ENCODE measurements around the gene CYB5B. TPM values are rescaled to one million over a fixed set of nuclear protein-coding genes. Genes with fewer than 3 reads are reported as not detected.

CYB5B gene
- total and polyA plus RNA-seq, 2 donors (not counting 3 experiments of a cell fraction or from before 2014, with no cell fraction given), result 175 to 176 TPM

DNA sequence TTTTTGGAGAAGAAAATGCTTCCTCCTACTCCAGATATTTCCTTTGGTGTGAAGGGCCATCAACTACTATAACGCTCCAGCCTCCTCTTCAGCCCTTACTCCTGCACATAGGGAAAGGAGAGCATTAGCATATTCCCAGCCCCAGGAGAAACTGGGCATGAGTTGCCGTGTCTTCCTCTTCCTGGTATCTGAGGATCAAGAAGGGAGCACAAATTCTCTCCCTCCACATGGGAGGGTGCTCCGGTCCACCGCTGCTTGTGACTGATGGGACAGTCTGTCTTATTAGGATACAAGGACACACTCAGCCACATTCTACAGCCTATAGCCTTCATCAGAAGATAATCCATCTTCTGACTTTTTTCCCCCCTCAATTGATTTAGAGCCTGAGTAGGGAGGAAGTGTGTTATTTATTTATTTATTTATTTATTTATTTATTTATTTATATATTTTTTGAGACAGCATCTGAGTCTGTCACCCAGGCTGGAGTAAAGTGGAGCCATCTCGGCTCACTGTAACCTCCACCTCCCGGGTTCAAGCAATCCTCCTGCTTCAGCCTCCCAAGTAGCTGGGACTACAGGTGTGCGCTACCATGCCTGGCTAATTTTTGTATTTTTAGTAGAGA is 16.6 kb upstream of the CYB5B start:
- Histone ChIP-seq H3K36me3 (ENCODE audit: control insufficient read depth in 2 of 2, extremely low read depth in 1 of 2, insufficient read depth in 2 of 2, low read length in 2 of 2) (no peaks in the 10 kb centered on the region), H3K79me2 (ENCODE audit: control insufficient read depth, insufficient read depth, low read length) (no peaks in the 10 kb centered on the region), H3K4me3 (replicated peaks in 1 of 3; ENCODE audit: insufficient read depth in 1 of 3, low read depth in 1 of 3, low read length in 3 of 3) (no peak overlapping the region), H4K20me1 (replicated peaks; ENCODE audit: control insufficient read depth, extremely low read depth, insufficient read depth, low read length) (no peaks in the 10 kb centered on the region), H2AFZ (ENCODE audit: low read depth, low read length) (no peak overlapping the region), H3K9me3 (replicated peaks; ENCODE audit: control insufficient read depth, insufficient read depth, low read length) (no peaks in the 10 kb centered on the region), H3K27me3 (ENCODE audit: control insufficient read depth in 2 of 2, insufficient read depth in 2 of 2, low read length in 2 of 2) (no peaks in the 10 kb centered on the region), H3K9me1 (replicated peaks; ENCODE audit: control insufficient read depth, extremely low read depth, insufficient read depth, low read length) (no peaks in the 10 kb centered on the region), H3K9ac (replicated peaks; ENCODE audit: extremely low read depth, insufficient read depth, low read length) (no peak overlapping the region), H3K4me1 (ENCODE audit: control insufficient read depth, extremely low read depth, insufficient read depth, low read length) (peaks cover 31% of the 10 kb centered on the region), H3K4me2 (ENCODE audit: insufficient read depth, low read length) (no peak overlapping the region), H3K27ac (ENCODE audit: insufficient read depth, low read depth, low read length) (no peak overlapping the region)
- DNase-seq (ENCODE audit: low read depth, low spot score) (no peak), FAIRE-seq (no peak)
- BruUV-seq (replicated peaks), result no TSS peak
- dilution Hi-C loops (cut with MboI; ENCODE audit: extremely low pct_ligation_motif_present, low sequenced_read_pairs) (no loop called here), intact Hi-C loops (cut with micrococcal nuclease) (no loop called here)
- TF ChIP-seq EZH2 (IDR thresholded peaks at IDR 0.05; ENCODE audit: borderline replicate concordance, low read depth, low read length, severe bottlenecking) (no peak), FOS (IDR thresholded peaks at IDR 0.05; ENCODE audit: borderline replicate concordance, insufficient read depth, low read length) (no peak), JUN (IDR thresholded peaks at IDR 0.05; ENCODE audit: borderline replicate concordance, insufficient read depth, insufficient read length, low read depth) (no peak), POLR2A (IDR thresholded peaks at IDR 0.05; ENCODE audit: low read depth, low read length) (no peak), POLR2AphosphoS5 (IDR thresholded peaks at IDR 0.05; ENCODE audit: insufficient read depth, low read depth, low read length) (no peak), GATA2 (IDR thresholded peaks at IDR 0.05; ENCODE audit: insufficient read depth, insufficient read length, low read depth, low read length) (no peak), MYC (IDR thresholded peaks at IDR 0.05; ENCODE audit: low read depth, low read length) (no peak)
- TF ChIP-seq, protein P1, sequence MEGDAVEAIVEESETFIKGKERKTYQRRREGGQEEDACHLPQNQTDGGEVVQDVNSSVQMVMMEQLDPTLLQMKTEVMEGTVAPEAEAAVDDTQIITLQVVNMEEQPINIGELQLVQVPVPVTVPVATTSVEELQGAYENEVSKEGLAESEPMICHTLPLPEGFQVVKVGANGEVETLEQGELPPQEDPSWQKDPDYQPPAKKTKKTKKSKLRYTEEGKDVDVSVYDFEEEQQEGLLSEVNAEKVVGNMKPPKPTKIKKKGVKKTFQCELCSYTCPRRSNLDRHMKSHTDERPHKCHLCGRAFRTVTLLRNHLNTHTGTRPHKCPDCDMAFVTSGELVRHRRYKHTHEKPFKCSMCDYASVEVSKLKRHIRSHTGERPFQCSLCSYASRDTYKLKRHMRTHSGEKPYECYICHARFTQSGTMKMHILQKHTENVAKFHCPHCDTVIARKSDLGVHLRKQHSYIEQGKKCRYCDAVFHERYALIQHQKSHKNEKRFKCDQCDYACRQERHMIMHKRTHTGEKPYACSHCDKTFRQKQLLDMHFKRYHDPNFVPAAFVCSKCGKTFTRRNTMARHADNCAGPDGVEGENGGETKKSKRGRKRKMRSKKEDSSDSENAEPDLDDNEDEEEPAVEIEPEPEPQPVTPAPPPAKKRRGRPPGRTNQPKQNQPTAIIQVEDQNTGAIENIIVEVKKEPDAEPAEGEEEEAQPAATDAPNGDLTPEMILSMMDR (IDR thresholded peaks at IDR 0.05; ENCODE audit: extremely low read depth in 1 of 2, insufficient read depth in 1 of 2, low read depth in 1 of 2, low read length in 2 of 2), result no peak
- TF ChIP-seq, protein P2, sequence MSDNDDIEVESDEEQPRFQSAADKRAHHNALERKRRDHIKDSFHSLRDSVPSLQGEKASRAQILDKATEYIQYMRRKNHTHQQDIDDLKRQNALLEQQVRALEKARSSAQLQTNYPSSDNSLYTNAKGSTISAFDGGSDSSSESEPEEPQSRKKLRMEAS (IDR thresholded peaks at IDR 0.05; ENCODE audit: insufficient read depth, insufficient read length), result no peak
- CTCF ChIA-PET, result interaction anchor here (3.5 to 4.7 kb wide), 2 partner anchors 10 to 12 kb away, joined by 22 to 24 read pairs; no protein-coding TSS in a partner anchor
- POLR2A ChIA-PET, result no interaction called here

All from endothelial cell of umbilical vein (primary cell).